Adrenal gland (tissue), 12 donors: ENCODE measurements around the gene SFRP5. TPM values are rescaled to one million over a fixed set of nuclear protein-coding genes. Genes with fewer than 3 reads are reported as not detected.

Source experiments
- DNase-seq, 7 donors: peaks; one replicate each; pipeline ENCODE4 v3.0.0-alpha.2; 2019 to 2020
- H3K27ac ChIP-seq, 5 donors: fragments of 200-600 bp; sonication (generic) in 4 of 5; 1 replicate in 3 of 5; 2 replicates in 2 of 5; pipeline versions ENCODE4 v1.5.1 to v1.8.0; 2016 to 2020; ENCODE audit warnings: mild to moderate bottlenecking in 1 of 5
- H3K27me3 ChIP-seq: fragments of 200-600 bp; 2 replicates; pipeline ENCODE4 v1.8.0; 2021
- H3K36me3 ChIP-seq, 2 donors: fragments of 200-600 bp; replicated peaks in 1 of 2; 1 replicate in 1 of 2; 2 replicates in 1 of 2; pipeline versions ENCODE4 v1.5.1 to v1.8.0; 2018 to 2022
- H3K4me1 ChIP-seq, 2 donors: fragments of 200-600 bp; replicated peaks in 1 of 2; 1 replicate in 1 of 2; 2 replicates in 1 of 2; pipeline versions ENCODE4 v1.5.1 to v1.8.0; 2018 to 2021
- H3K4me3 ChIP-seq, 4 donors: fragments of 200-600 bp; sonication (generic) in 3 of 4; one replicate each; pipeline ENCODE4 v1.5.1; 2016 to 2018
- H3K9me3 ChIP-seq, 3 donors: fragments of 200-600 bp; sonication (generic) in 1 of 3; replicated peaks in 1 of 3; 1 replicate in 2 of 3; 2 replicates in 1 of 3; pipeline versions ENCODE4 v1.5.1 to v1.8.0; 2016 to 2021
- CTCF ChIP-seq, 6 experiments: fragments of 450-650 bp in 4 of 6; fragments of 200-600 bp in 2 of 6; sonication (generic) in 1 of 6; IDR thresholded peaks; 1 replicate in 5 of 6; 2 replicates in 1 of 6; pipeline versions ENCODE4 v1.5.1 to v1.8.0; 2016 to 2021; ENCODE audit warnings: antibody characterized with exemption in 6 of 6, mild to moderate bottlenecking in 2 of 6, moderate library complexity in 1 of 6
- POLR2A ChIP-seq, 2 donors: fragments of 450-650 bp; IDR thresholded peaks; one replicate each; pipeline ENCODE4 v1.6.1; 2017; ENCODE audit warnings: antibody characterized with exemption in 2 of 2, mild to moderate bottlenecking in 2 of 2, moderate library complexity in 1 of 2
- WGBS, 4 donors: extraction: QIAGEN DNeasy Blood & Tissue Kit in 2 of 4; methylation state at CpG; one replicate each; pipeline versions ENCODE4 v1.1.5 to v1.1.7; 2013 to 2017; 5-methylcytosine and 5-hydroxymethylcytosine counted together
- intact Hi-C, 2 donors: fragments of 100-400 bp; cut with DNase I; formaldehyde crosslinking; loops; one replicate each; pipeline versions ENCODE4 v1.14.1 to v1.15.0; 2022 to 2023
- polyA plus RNA-seq, 3 donors: library from polyadenylated mRNA; stranded (reverse); fragments of 200-250 nt in 2 of 3; fragments of 350-450 nt in 1 of 3; fragmentation: Illumina TruSeq in 1 of 3; extraction: RNeasy Lipid Tissue Mini Kit (QIAGEN cat#74804) in 1 of 3; gene quantifications; one replicate each; pipeline ENCODE4 v1.2.3, GENCODE V29; 2013 to 2014
- total RNA-seq, 9 donors: library from RNA; depleted of rRNA in 4 of 9; stranded (reverse); fragments of >200 nt in 4 of 9; fragments of 120-200 nt in 1 of 9; fragmentation: NEBNext Ultra II Directional in 1 of 9; extraction: Animal tissue kit (Norgen Biotek cat#: 25700) in 1 of 9; gene quantifications; one replicate each; pipeline versions ENCODE4 v1.1.0 to v1.2.4, GENCODE V29; 2013 to 2023
- donor health status: healthy with polysubstance abuse.
- donor health status: Bipolar disorder and iron deficiency.
- donor health status: DM: yes; HTN: yes; CAD: no.
- donor health status: DM: no; HTN: no; CAD: no.
- donor health status: DM: no; HTN: no; CAD: no.
- donor health status: DM: yes; HTN: yes; CAD: no.

The SFRP5 gene
- total and polyA plus RNA-seq, 12 donors, result 0.22 to 43.4 (median 5.2) TPM

GRCh38 chr10:97763947-97764346 is 7.9 kb downstream of the SFRP5 start:
- TF ChIP-seq POLR2A (IDR thresholded peaks at IDR 0.05), result no peak
- no peak for TF ChIP-seq CTCF (IDR thresholded peaks at IDR 0.05)
- no peaks in the 10 kb centered on the region for H3K27me3 ChIP-seq
- DNase-seq, result no peak
- intact Hi-C loops, result no loop called here
- WGBS, 4 donors, result 88 to 98% (median 93%) methylated on average over 3 of the region's 3 CpGs
- H3K36me3 ChIP-seq, result peaks cover 0 to 11% of the 10 kb centered on the region in 2 donors
- no peak overlapping the region for H3K4me3 ChIP-seq
- no peak overlapping the region for H3K27ac ChIP-seq
- no peaks in the 10 kb centered on the region for H3K4me1 ChIP-seq
- H3K9me3 ChIP-seq, result no peaks in the 10 kb centered on the region

GRCh38 chr10:97763411-97763810 is 8.4 kb downstream of the SFRP5 start:
- WGBS, 4 donors, result 89 to 100% (median 92%) methylated on average over 1 to 2 of the region's 2 CpGs
- intact Hi-C loops, result no loop called here
- Histone ChIP-seq H3K4me1 (no peaks in the 10 kb centered on the region), H3K4me3 (no peak overlapping the region), H3K27me3 (no peaks in the 10 kb centered on the region), H3K9me3 (no peaks in the 10 kb centered on the region), H3K27ac (no peak overlapping the region), H3K36me3 (peaks cover 0 to 11% of the 10 kb centered on the region in 2 donors)
- TF ChIP-seq POLR2A (IDR thresholded peaks at IDR 0.05) (no peak), CTCF (IDR thresholded peaks at IDR 0.05) (no peak)
- no peak for DNase-seq

- DNase-seq, result no peak
- Histone ChIP-seq H3K4me1 (no peaks in the 10 kb centered on the region), H3K9me3 (no peaks in the 10 kb centered on the region), H3K27me3 (no peaks in the 10 kb centered on the region), H3K36me3 (peaks cover 0 to 14% of the 10 kb centered on the region in 2 donors), H3K27ac (no peak overlapping the region), H3K4me3 (no peak overlapping the region)
- TF ChIP-seq CTCF (IDR thresholded peaks at IDR 0.05) (no peak), POLR2A (IDR thresholded peaks at IDR 0.05) (no peak)
- 75 to 100% (median 86%) methylated on average over 2 to 5 of the region's 5 CpGs for WGBS, 4 donors
- intact Hi-C loops, result no loop called here
These were observed 9.0 kb downstream of the SFRP5 start for GRCh38 chr10:97762816-97763215.

GRCh38 chr10:97762056-97762455 is 9.7 kb downstream of the SFRP5 start:
- Histone ChIP-seq H3K27ac (no peak overlapping the region), H3K9me3 (no peaks in the 10 kb centered on the region), H3K4me3 (no peak overlapping the region), H3K27me3 (no peaks in the 10 kb centered on the region), H3K4me1 (no peaks in the 10 kb centered on the region), H3K36me3 (peaks cover 0 to 20% of the 10 kb centered on the region in 2 donors)
- TF ChIP-seq POLR2A (IDR thresholded peaks at IDR 0.05) (no peak), CTCF (IDR thresholded peaks at IDR 0.05) (no peak)
- DNase-seq, result no peak
- intact Hi-C loops, result no loop called here
- 85 to 94% (median 86%) methylated on average over 7 to 10 of the region's 10 CpGs for WGBS, 4 donors
